HG03025 (cell line): ENCODE measurements around the gene PARD6G.

Experiments used
- ATAC-seq: cut with Tn5 transposase; IDR thresholded peaks from one replicate; pipeline ENCODE4 v1.9.1; 2021; ENCODE audit warnings: mild to moderate bottlenecking, moderate library complexity; ENCODE audit not compliant: unreplicated experiment, low FRiP score

PARD6G gene

GRCh38 chr18:80124131-80124530, 123.2 kb downstream of the PARD6G start:
- no peak for ATAC-seq

DNA sequence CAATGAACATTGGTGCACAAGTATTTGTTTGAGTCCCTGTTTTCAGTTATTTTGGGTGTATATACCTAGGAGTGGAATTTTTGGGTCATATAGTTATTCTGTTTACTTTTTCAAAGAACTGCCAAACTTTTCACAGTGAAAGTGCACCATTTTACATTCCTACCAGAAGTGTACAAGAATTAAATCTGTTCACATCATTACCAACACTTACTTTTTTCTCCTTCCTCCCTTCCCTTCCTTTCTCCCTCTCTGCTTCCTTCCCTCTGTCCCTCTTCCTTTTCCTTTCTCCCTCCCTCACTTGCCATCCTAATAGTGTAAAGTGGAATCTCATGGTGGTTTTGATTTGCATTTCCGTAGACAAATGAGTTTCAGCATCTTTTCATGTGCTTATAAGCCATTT, 126.4 kb downstream of the PARD6G start:
- no peak for ATAC-seq

DNA sequence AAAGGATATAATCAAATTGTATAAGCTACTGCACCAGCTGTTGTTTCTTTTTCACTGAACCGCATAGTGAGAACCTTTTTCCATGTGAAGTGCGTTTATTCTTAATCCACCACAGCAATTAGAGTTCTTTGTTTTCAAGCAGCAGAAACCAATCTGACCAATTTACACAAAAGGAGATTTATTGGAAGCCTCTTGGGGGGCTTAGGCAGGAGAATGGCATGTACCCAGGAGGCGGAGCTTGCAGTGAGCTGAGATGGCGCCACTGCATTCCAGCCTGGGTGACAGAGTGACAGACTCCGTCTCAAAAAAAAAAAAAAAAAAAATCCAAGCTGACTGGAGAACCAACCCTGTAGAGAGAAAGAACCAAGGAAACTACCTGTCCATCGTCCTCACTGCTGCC, 128.2 kb downstream of the PARD6G start:
- ATAC-seq, result no peak

- no peak for ATAC-seq
Measured at GRCh38 chr18:80115035-80115434, 132.3 kb downstream of the PARD6G start.

DNA sequence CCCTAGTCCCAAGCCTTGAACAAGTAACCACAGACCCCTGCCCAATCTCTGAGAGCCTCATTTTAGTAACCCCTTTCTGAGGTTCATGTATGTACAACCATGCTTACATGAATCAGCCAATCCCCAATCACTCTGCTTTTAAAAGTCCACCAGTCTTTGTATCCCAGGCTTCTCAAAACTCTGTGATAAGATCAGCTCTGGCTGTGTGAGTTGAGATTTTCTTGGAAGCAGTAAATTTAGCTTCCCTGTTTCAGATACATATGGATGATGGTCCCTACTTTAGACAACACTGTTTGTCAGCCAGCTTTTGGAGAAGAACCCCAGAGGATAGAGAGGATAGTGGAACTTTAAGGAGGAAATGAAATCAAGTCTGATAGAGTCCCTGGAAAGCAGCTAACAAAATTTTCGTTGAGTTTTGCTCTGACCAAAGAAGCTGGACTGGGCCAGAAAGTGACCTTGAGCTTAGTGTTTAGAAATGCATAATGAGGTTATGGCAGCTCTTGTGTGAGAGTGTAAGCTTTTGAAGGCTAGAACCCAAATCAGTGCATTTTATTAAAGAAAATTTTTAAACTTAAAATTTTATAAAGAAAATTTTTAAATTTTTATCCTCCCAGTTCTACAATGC, 134.6 kb downstream of the PARD6G start:
- no peak for ATAC-seq

GRCh38 chr18:80109676-80110078, 137.6 kb downstream of the PARD6G start:
- ATAC-seq, result peak; percentile 24

GRCh38 chr18:80108739-80109675, 138.3 kb downstream of the PARD6G start, which contains the start of gene ADNP2:
Gene ADNP2 (plus strand): TSS chr18:80109262. CDS start chr18:80117543, 8,281 bp downstream.
- peak; percentile 66 for ATAC-seq

- ATAC-seq, result no peak
Measured at GRCh38 chr18:80108121-80108536, 139.2 kb downstream of the PARD6G start.

DNA sequence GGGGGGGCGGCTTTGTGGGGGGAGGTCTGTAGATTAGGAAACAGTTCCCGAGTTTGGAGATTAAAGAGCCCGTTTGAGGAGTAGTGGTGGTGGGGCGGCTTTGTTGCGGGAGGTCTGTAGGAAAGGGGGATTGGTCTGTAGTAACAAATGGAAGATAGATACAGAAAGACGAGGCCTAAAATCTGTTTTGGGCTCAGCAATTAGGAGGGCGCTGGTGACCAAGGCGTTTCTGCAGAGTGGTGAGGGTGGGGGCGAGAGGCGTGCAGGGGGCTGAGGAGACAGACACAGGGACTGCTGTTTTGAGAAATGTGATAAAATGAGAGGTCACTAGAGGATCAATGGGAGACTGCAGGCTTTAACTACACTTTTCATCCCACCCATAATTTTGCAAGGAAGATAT, 139.9 kb downstream of the PARD6G start:
- no peak for ATAC-seq
